GM19438 (cell line): ENCODE measurements around the gene DHRS1.
"Not testable (repeated sequence)": the region's sequence is repeated elsewhere in the genome, so short reads cannot be mapped to it uniquely, and the experiment has no call there.

Source experiments
- ATAC-seq: cut with Tn5 transposase; IDR thresholded peaks from one replicate; pipeline ENCODE4 v1.9.1; 2021; ENCODE audit warnings: low read depth; ENCODE audit not compliant: unreplicated experiment

Gene DHRS1

DNA sequence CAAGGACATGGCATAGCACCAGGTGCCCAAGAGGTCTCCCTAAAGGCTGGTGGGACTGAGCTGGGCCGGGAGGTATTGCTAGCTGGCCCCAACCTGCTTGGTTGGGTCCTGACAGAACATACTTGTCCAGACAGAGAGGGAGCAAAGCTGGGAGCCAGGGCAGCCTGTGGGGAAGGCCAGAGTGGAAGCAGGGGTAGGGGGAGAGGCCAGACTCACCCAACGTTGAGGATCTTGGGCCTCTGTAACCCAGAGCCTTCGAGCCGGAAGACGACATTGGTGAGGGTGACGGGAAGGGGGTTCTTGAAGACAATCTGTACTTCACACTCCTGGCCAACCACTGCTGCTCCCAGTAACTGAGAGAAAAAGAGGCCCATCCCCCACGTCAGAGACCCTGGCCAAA, 45.6 kb downstream of the DHRS1 start:
- ATAC-seq = no peak

GRCh38 chr14:24252289-24253124, 47.1 kb downstream of the DHRS1 start:
- ATAC-seq = no peak

DNA sequence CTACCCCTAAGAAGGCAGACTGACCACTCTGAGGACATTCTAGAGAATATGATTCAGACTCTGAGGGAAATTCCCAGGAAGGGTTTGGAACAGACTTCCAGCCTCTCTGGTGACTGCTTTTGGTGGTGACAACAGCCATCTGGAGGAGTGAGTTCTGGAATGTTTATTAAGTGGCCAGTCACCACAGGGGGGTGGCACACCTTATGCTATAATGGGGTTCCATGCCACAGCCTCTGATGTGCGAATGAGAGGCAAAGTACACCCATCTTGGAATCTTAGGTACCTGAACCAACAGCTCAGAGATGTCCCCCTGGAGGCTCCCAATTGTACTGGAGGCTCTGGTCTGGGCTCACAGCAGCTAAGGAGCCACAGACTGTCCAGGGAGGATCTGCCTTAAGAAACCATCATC, 47.7 kb downstream of the DHRS1 start:
- no peak for ATAC-seq

GRCh38 chr14:24250354-24250753, 49.2 kb downstream of the DHRS1 start:
- ATAC-seq = no peak

DNA sequence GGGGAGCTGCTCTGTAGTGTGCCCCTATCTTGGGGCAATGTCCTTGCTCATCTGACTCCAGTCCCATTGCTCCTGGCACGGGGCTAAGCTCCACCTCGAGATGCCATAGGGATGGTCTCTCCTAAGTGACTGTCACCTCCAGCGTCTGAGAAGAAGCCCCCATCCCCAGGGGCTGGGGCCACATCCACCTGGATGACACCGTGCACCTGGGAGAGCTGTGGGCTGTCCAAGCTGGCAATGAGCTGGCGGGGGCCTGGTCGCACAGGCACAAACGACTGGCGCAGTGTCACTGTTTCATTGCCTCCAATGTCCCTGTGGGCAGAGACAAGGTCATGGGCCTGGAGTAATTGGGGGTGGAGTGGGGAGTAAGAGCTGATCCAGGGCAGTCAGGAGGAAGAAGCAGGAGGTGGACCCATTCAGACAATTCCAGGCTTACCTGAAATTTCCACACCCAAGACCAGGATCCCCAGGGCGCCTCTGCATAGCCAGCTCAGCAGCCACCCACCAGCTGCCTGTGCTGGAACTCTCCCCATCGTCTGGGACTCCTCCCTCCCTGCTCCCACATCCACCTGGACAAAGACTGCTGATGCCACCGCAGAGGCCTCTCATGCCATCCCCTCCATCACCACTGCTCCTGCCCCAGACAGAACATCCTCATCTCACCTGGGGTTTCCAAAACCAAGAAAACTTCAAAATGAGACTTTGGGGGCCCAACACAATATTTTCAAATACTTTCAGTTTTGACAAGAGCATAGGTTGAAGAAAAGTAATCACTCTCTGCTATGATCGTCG, 50.2 kb downstream of the DHRS1 start:
- ATAC-seq = no peak

DNA sequence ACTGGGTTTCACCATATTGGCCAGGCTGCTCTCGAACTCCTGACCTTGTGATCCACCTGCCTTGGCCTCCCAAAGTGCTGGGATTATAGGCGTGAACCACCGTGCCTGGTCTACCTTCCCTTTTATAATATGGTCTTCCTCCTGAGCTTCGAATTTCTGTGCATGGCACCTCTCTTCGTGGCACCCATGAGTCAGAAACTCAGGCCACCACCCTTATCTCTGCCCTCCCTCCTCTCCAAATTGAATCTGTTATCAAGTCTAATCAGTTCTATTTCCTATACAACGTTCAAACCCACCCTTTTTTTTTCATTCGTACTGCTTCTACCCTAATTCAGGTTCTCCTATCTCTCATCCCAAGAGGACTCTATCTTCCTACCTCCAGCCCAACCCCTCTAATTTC, 52.2 kb downstream of the DHRS1 start:
- ATAC-seq = no peak

GRCh38 chr14:24246765-24247212, 52.8 kb downstream of the DHRS1 start:
- no peak for ATAC-seq

- not testable (repeated sequence) for ATAC-seq
Measured at GRCh38 chr14:24245350-24245749, 54.2 kb downstream of the DHRS1 start.

- ATAC-seq = no peak
Measured at GRCh38 chr14:24243336-24243836, 56.2 kb downstream of the DHRS1 start.

GRCh38 chr14:24241829-24242443, 57.6 kb downstream of the DHRS1 start:
- peak; percentile 72 for ATAC-seq
